ENCODE results near the gene WDR90.

The WDR90 gene

DNA sequence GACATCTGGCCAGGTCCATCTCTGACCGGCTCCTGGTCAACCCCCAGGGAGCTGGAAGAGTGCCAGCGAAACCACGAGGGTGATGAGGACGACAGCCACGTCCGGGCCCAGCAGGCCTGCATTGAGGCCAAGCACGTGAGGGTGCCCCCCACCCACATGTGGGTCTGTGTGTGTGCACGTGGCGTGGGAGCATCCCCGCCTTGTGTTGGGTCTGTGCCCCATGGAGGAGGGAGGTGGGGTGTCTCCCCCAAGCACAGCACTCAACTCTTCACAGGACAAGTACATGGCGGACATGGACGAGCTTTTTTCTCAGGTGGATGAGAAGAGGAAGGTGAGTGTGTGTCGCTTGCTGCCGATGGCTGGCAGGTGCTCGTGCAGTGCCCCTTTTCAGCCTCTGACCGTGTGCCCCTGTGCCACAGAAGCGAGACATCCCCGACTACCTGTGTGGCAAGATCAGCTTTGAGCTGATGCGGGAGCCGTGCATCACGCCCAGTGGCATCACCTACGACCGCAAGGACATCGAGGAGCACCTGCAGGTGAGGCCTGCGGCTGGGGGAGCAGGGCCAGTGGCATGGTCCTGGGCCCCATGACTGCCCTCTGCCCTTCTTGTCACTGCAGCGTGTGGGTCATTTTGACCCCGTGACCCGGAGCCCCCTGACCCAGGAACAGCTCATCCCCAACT, 32.7 kb downstream of the WDR90 start:
- CTCF ChIA-PET, result interaction anchor here (0.9 to 1.4 kb wide), 4 partner anchors 10 to 290 kb away, joined by 3 to 4 read pairs (median 3); no protein-coding TSS in a partner anchor
- POLR2A ChIA-PET, result interaction anchor here (0.8 to 2.1 kb wide), 2 partner anchors 8 to 33 kb away, joined by 3 to 9 read pairs; partner anchors contain the start of genes WDR24 and WDR90
- no peak for DNase-seq (ENCODE audit: low read depth, low spot score)
- TF ChIP-seq, protein P1, sequence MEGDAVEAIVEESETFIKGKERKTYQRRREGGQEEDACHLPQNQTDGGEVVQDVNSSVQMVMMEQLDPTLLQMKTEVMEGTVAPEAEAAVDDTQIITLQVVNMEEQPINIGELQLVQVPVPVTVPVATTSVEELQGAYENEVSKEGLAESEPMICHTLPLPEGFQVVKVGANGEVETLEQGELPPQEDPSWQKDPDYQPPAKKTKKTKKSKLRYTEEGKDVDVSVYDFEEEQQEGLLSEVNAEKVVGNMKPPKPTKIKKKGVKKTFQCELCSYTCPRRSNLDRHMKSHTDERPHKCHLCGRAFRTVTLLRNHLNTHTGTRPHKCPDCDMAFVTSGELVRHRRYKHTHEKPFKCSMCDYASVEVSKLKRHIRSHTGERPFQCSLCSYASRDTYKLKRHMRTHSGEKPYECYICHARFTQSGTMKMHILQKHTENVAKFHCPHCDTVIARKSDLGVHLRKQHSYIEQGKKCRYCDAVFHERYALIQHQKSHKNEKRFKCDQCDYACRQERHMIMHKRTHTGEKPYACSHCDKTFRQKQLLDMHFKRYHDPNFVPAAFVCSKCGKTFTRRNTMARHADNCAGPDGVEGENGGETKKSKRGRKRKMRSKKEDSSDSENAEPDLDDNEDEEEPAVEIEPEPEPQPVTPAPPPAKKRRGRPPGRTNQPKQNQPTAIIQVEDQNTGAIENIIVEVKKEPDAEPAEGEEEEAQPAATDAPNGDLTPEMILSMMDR (IDR thresholded peaks at IDR 0.05; ENCODE audit: insufficient read depth, low read length, missing control alignments), result no peak
- peak overlapping the region; percentile 77 for H3K4me3 ChIP-seq (ENCODE audit: low read depth, low read length)

DNA sequence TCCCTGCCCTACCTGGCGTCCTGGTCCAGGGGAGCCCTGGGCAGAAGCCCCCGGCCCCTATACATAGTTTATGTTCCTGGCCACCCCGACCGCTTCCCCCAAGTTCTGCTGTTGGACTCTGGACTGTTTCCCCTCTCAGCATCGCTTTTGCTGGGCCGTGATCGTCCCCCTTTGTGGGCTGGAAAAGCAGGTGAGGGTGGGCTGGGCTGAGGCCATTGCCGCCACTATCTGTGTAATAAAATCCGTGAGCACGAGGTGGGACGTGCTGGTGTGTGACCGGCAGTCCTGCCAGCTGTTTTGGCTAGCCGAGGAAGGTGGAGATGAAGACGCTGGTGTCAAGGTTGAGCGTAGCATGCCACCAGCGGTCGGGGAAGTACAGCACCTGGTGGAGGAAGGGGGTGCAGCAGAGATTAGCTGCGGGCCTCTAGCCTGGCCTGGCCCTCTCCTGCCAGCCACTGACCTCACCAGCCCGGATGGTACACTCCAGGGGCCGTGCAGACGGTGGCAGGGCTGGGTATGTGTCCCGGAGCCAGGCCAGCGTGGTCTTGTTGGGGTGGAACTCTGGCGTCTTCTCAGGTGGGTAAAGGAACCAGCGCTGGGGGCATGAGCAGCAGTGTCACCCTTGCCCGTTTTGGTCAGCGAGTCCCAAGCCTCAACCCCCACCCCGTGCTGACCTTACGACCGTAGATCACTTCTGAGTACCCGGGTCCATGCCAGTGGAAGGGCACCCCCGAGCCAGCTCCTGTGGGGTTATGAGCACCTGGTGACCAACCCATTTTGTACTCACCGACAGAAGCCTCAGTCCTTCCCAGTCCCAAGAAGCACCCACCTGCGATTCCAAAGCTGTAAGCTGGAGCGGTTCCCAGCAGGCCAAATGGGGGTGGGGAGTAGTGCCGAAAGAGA, 33.6 kb downstream of the WDR90 start:
- no peak for DNase-seq (ENCODE audit: low read depth, low spot score)
- H3K4me3 ChIP-seq (ENCODE audit: low read depth, low read length), result peak overlapping the region; percentile 67
- TF ChIP-seq, protein P1 (IDR thresholded peaks at IDR 0.05; ENCODE audit: insufficient read depth, low read length, missing control alignments), result no peak
- ChIA-PET CTCF (interaction anchor here (1.4 kb wide), 1 partner anchor 15 kb away, joined by 3 read pairs; no protein-coding TSS in a partner anchor), POLR2A (no interaction called here)

DNA sequence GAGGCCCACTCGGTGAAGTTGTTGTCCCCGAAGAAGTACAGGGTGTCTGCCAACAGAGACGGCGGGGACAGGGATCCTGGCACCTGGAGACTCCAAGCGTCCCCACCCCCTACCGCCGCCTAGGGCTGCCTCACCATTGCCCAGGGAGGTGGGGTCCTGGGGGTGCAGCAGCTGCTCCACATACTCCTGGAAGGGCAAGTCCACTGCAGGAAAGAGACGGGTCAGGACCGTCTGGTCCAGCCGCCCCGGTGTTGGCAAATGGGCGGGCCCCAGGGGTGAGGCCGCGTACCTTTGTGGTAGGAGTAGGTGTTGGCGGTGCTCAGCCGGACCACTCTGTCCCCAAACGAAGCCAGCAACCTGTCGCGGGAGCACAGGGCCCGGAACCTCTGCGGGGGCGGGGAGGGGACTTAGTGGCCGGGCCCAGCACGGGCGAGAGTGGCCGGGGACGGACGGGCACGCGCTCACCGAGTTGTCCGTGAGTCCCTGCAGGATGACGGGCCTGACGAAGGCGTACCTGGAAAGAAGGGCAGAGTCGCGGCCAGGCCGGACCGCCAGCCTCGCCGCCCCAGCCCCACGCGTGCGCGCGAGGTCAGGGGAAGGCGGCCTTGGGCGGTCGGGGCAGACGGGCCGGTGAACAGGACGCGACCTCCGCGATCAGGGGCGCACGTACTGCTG, 34.4 kb downstream of the WDR90 start:
- TF ChIP-seq, protein P1 (IDR thresholded peaks at IDR 0.05; ENCODE audit: insufficient read depth, low read length, missing control alignments), result no peak
- peak overlapping the region; percentile 67 for H3K4me3 ChIP-seq (ENCODE audit: low read depth, low read length)
- no peak for DNase-seq (ENCODE audit: low read depth, low spot score)
- ChIA-PET CTCF (no interaction called here), POLR2A (interaction anchor here (1.2 kb wide), 1 partner anchor 8 kb away, joined by 7 read pairs; the partner anchor contains the start of gene RHBDL1)

DNA sequence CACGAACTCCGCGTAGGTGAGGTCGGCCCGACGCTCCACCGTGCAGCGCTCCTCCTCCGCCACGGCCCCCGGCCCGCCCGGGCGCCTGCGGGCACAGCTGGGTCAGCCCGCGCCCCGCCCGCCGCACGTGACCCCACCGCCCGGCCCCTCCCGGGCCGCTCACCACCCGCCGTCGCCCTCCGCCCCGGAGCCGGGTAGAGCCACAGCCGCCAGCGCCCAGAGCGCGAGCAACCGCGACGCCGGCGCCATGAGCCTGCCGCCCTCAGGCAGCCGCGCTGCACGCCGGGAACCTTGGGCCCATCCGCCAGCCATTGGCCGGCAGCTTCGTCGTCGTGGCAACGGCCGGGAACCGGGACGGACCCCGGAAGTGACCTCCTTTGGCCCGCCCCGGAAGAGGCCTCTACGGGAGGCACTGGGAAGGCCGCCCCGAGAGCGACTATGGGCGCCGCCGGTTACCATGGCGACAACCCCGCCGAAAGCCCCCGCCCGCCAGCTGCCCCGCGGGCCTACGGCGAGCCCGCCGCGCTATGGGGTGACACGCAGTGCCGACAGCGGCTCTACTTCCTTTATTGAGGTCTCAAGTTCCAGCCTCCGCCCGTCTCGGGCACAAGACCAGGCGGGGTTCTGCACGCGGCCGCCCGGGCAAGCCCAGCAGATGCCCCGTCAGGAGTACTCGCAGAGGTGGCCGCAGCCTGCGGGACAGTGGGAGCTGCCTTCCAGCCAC, 35.1 kb downstream of the WDR90 start, which contains the start of gene JMJD8:
Gene JMJD8, minus strand, starts transcription at position 264 of the 724 bp plus-strand sequence. Its CDS starts 15 bp downstream, at position 249.
- ChIA-PET POLR2A (interaction anchor here (0.7 to 1.2 kb wide), 2 partner anchors 9 to 27 kb away, joined by 3 to 7 read pairs; partner anchors contain the start of gene RHBDL1), CTCF (no interaction called here)
- peak; percentile 60 for DNase-seq (ENCODE audit: low read depth, low spot score)
- TF ChIP-seq, protein P1 (IDR thresholded peaks at IDR 0.05; ENCODE audit: insufficient read depth, low read length, missing control alignments), result no peak
- H3K4me3 ChIP-seq (ENCODE audit: low read depth, low read length), result peak within 1 kb of the TSS; percentile 67

DNA sequence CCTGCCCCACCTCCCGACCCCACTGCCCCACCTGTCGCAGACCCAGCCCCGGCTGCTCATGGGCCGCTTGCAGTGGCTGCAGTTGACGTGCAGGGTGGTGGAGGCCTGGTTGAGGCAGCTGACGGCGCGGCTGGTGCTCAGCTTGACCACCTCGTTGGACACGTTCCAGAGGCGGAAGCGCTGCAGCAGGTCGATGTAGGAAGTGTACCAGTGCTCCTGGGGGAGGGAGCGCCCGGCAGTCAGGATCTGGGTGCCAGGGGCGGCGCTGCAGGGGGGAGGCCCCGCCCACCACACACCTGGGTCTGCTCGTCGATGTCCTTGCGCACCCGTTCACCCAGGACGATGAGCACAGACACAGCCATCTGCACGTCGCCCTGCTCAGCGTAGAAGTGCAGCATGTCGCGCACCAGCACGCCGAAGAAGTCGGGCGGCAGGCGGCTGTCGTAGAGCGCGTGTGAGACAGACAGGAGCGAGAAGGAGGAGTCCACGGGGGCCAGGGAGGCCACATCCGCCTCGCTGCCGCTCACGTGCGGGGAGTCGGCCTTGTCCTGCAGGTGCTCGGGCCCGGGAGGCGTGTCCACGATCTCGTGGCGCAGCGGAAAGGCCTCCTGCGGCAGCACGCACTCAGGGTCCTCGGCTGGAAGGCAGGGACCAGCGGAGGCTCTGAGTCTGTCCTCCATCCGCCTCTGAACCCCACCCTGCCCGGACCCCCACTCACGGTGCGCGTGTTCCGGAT, 36.0 kb downstream of the WDR90 start:
- DNase-seq (ENCODE audit: low read depth, low spot score), result no peak
- ChIA-PET POLR2A (interaction anchor here (0.7 kb wide), 1 partner anchor 28 kb away, joined by 3 read pairs; no protein-coding TSS in a partner anchor), CTCF (interaction anchor here (1.3 to 1.5 kb wide), 2 partner anchors 17 to 31 kb away, joined by 5 to 8 read pairs; partner anchors contain the start of gene RHOT2)
- H3K4me3 ChIP-seq (ENCODE audit: low read depth, low read length), result no peak overlapping the region
- TF ChIP-seq, protein P1 (IDR thresholded peaks at IDR 0.05; ENCODE audit: insufficient read depth, low read length, missing control alignments), result no peak
